Mucosa of stomach (tissue), 1 donor: ENCODE results near the gene ZNF75A.
A peak's percentile ranks its signal among the peaks of the same experiment; 100 is the strongest.
"Not testable (repeated sequence)": the region's sequence is repeated elsewhere in the genome, so short reads cannot be mapped to it uniquely, and the experiment has no call there.

ENCODE experiments used
- H3K27me3 ChIP-seq: one replicate; pipeline ENCODE4 v1.7.0; 2013; ENCODE audit warnings: mild to moderate bottlenecking, low read length; ENCODE audit not compliant: control insufficient read depth, insufficient read depth
- H3K36me3 ChIP-seq: one replicate; pipeline ENCODE4 v1.7.0; 2013; ENCODE audit warnings: low read length; ENCODE audit not compliant: control insufficient read depth, insufficient read depth
- H3K4me1 ChIP-seq: one replicate; pipeline ENCODE4 v1.7.0; 2013; ENCODE audit warnings: mild to moderate bottlenecking, low read length; ENCODE audit not compliant: control insufficient read depth, insufficient read depth
- H3K4me3 ChIP-seq: one replicate; pipeline ENCODE4 v1.7.0; 2013; ENCODE audit warnings: low read length
- H3K9ac ChIP-seq: one replicate; pipeline ENCODE4 v1.7.0; 2013; ENCODE audit warnings: mild to moderate bottlenecking, low read length, moderate library complexity
- H3K9me3 ChIP-seq: one replicate; pipeline ENCODE4 v1.7.0; 2013; ENCODE audit warnings: mild to moderate bottlenecking, low read length, moderate library complexity; ENCODE audit not compliant: control insufficient read depth
- donor health status: Pancreatic carcinoma.

Gene ZNF75A

GRCh38 chr16:3305109-3306068, at the start of gene ZNF75A, which contains the start of gene TIGD7:
ZNF75A (plus strand) TSS chr16:3305497; CDS start chr16:3308429, 2,932 bp downstream.
TIGD7 (minus strand) TSS chr16:3305430; CDS start chr16:3300614, 4,816 bp downstream.
- Histone ChIP-seq H3K9me3 (peaks cover 54% of the 10 kb centered on the region), H3K4me3 (peak within 1 kb of the TSS; percentile 75)

DNA sequence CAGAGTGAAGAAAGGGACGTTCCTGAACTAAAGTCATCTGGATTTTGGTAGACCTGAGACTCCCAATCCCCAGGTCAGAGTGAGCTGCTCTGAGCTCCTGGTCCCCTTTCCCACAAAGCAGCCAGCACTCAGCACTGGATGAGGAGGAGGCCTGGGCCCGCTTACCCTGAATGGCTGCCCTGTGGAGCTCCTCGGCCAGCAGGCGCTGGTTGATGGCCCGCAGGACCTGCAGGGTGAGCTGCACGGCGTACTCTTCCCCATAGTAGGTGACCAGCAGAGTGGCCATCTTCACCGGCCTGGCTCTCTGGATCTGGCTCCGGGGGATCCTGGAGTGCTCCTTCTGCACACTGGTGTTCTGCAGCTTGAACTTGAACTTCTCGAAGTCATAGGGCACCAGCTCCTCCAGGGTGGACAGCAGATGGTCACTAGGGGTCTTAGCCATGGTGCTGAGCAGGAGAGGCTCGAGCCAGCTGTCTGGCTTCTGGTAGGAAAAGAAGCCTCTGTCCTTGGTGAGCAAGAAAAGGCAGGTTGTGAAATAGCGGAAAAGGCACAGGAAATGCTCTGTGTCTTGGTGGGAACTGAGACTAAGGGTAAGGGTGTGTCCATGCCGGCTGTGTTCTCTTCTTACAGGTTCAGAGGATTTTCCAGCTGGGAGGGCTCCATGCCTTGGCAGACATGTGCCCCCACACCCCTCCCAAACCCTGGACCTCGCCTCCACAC, 49.0 kb upstream of the ZNF75A start, which contains the start of gene MEFV:
TSS of gene MEFV (minus strand) at position 488 of the 720 bp plus-strand sequence. CDS start at position 442, 46 bp downstream.
- H3K4me1 ChIP-seq: no peaks in the 10 kb centered on the region
- H3K9me3 ChIP-seq: no peaks in the 10 kb centered on the region
- no peaks in the 10 kb centered on the region for H3K36me3 ChIP-seq
- no peaks in the 10 kb centered on the region for H3K27me3 ChIP-seq
- no peak within 1 kb of the TSS for H3K4me3 ChIP-seq
- H3K9ac ChIP-seq: no peak within 1 kb of the TSS

More at GRCh38 chr16:3305109-3306068, at the start of gene ZNF75A, which contains the start of gene TIGD7:
- peak within 1 kb of the TSS; percentile 78 for H3K9ac ChIP-seq
- peaks cover 6% of the 10 kb centered on the region for H3K4me1 ChIP-seq
- H3K27me3 ChIP-seq: no peaks in the 10 kb centered on the region
- peaks cover 7% of the 10 kb centered on the region for H3K36me3 ChIP-seq

- Histone ChIP-seq H3K9me3 (no peaks in the 10 kb centered on the region), H3K4me1 (no peaks in the 10 kb centered on the region), H3K36me3 (no peaks in the 10 kb centered on the region), H3K27me3 (no peaks in the 10 kb centered on the region), H3K9ac (no peak overlapping the region), H3K4me3 (no peak overlapping the region)
Measured at GRCh38 chr16:3256866-3257465, 48.3 kb upstream of the ZNF75A start.

GRCh38 chr16:3259836-3260235, 45.5 kb upstream of the ZNF75A start:
- H3K9me3 ChIP-seq: peaks cover 3% of the 10 kb centered on the region

DNA sequence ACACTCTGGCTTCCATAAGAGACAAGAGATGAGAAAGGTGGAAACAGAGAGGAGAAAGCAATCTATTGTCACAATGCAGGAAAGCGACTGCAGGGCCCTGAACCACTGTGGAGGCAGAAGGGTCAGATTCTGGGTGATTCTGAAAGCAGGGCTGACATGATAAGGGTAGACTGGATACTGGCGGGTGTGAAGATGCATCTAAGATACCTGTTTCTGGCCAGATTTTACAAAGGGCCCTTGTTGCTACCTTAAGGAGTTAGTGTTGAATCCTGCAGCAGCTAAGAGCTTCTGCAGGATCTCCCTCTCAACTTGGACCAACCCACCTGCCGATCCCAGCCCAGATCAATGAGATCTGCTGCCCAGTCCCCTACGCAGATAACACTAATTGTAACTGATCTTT, 42.8 kb upstream of the ZNF75A start:
- Histone ChIP-seq H3K4me3 (no peak overlapping the region), H3K27me3 (no peaks in the 10 kb centered on the region), H3K9ac (no peak overlapping the region), H3K36me3 (no peaks in the 10 kb centered on the region), H3K4me1 (peaks cover 4% of the 10 kb centered on the region), H3K9me3 (peaks cover 5% of the 10 kb centered on the region)

More at GRCh38 chr16:3259836-3260235, 45.5 kb upstream of the ZNF75A start:
- Histone ChIP-seq H3K4me3 (no peak overlapping the region), H3K4me1 (peaks cover 4% of the 10 kb centered on the region), H3K36me3 (no peaks in the 10 kb centered on the region), H3K27me3 (no peaks in the 10 kb centered on the region), H3K9ac (no peak overlapping the region)

GRCh38 chr16:3264137-3265036, 40.9 kb upstream of the ZNF75A start:
- no peaks in the 10 kb centered on the region for H3K36me3 ChIP-seq
- peaks cover 5% of the 10 kb centered on the region for H3K9me3 ChIP-seq
- H3K27me3 ChIP-seq: no peaks in the 10 kb centered on the region
- H3K4me3 ChIP-seq: peak overlapping the region; percentile 32
- peaks cover 4% of the 10 kb centered on the region for H3K4me1 ChIP-seq
- H3K9ac ChIP-seq: peak overlapping the region; percentile 60

DNA sequence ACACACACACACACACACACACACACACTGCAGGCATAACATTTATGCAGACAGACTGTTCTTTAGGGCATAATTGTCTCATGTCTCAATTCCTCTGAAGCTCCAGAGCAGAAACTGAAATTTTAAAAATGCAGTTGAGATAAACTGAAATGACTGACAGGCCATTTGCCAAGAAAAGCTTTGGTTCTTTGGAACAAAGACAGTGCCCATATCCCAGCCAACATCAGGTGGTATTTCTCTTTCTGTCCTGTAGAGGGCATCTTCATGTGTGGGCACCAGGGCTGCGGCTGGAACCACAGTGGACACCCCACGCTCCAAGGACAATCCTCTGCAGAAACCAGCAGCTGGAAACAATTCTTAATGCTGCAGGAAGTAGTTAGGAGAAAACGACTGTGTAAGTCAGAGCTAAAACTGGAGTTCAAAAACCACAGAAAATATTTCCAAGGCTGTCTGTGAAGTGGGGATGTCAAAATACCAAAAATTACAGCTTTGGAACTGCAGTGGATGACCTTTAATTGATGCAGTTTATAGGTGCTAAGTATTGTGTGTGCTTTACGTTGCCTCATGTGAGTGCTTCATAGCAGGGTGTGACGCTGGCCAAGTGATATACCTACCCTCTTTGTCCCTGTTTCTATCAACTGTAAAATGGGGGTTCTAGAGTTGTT, 38.3 kb upstream of the ZNF75A start:
- Histone ChIP-seq H3K27me3 (no peaks in the 10 kb centered on the region), H3K9ac (no peak overlapping the region), H3K4me3 (no peak overlapping the region), H3K36me3 (no peaks in the 10 kb centered on the region), H3K4me1 (peaks cover 4% of the 10 kb centered on the region), H3K9me3 (peaks cover 5% of the 10 kb centered on the region)

DNA sequence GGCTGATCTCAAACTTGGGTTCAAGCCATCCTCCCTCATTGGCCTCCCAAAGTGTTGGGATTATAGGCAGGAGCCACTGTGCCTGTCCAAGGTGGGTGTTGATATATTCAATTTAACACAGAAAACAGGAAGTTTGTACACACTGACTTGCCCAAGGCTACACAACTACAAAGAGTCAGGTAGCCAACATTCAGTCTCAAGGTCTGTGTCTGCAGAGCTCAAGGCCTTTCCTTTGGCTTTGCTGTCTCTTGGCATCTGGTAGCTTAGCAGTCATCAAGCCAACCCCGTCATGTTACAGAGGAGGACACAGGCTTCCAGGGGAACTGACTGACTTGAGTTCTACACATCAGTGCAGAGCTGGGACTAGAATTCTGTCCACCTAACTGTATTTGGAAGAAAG, 37.0 kb upstream of the ZNF75A start:
- Histone ChIP-seq H3K9ac (no peak overlapping the region), H3K4me1 (peaks cover 4% of the 10 kb centered on the region), H3K9me3 (peaks cover 5% of the 10 kb centered on the region), H3K36me3 (no peaks in the 10 kb centered on the region), H3K27me3 (no peaks in the 10 kb centered on the region), H3K4me3 (no peak overlapping the region)

GRCh38 chr16:3270718-3271117, 34.6 kb upstream of the ZNF75A start:
- not testable (repeated sequence) for H3K9ac ChIP-seq, H3K4me3 ChIP-seq, H3K27me3 ChIP-seq, H3K36me3 ChIP-seq, H3K4me1 ChIP-seq, H3K9me3 ChIP-seq

DNA sequence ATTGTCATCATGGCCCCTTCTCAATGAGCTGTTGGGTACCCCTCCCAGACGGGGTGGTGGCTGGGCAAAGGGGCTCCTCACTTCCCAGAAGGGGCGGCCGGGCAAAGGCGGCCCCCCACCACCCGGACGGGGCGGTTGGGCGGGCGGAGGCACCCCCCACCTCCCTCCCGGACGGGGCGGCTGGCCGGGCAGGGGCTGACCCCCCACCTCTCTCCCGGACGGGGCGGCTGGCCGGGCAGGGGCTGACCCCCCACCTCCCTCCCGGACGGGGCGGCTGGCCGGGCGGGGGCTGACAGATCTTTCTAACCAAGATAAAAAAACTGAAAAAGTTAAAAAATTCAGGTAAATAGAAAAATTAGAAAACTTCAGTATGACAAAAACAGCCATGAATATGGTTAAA, 34.0 kb upstream of the ZNF75A start:
- not testable (repeated sequence) for H3K36me3 ChIP-seq, H3K27me3 ChIP-seq, H3K9ac ChIP-seq, H3K4me3 ChIP-seq, H3K4me1 ChIP-seq, H3K9me3 ChIP-seq

- no peak overlapping the region for H3K4me3 ChIP-seq
- H3K27me3 ChIP-seq: no peaks in the 10 kb centered on the region
- H3K9me3 ChIP-seq: no peaks in the 10 kb centered on the region
- H3K9ac ChIP-seq: no peak overlapping the region
- H3K36me3 ChIP-seq: no peaks in the 10 kb centered on the region
- H3K4me1 ChIP-seq: no peaks in the 10 kb centered on the region
Measured at GRCh38 chr16:3274490-3274889, 30.8 kb upstream of the ZNF75A start.
